K562 (cell line): Measurements from ENCODE around the gene TKT. TPM values are rescaled to one million over a fixed set of nuclear protein-coding genes. Genes with fewer than 3 reads are reported as not detected.

Experiments used
- CHD7 ChIP-seq: fragments of 200-600 bp; sonication (generic); IDR thresholded peaks from one replicate; pipeline ENCODE4 v1.6.1; 2012; ENCODE audit warnings: mild to moderate bottlenecking, low read depth, low read length, inconsistent platforms
- KDM5B ChIP-seq: fragments of 200-600 bp; sonication (generic); IDR thresholded peaks from 2 replicates; pipeline ENCODE4 v1.6.1; 2012; ENCODE audit warnings: low read depth, mild to moderate bottlenecking, moderate library complexity, low read length, control low read depth, inconsistent platforms; ENCODE audit not compliant: insufficient replicate concordance
- NCOA1 ChIP-seq: fragments of 450-650 bp; IDR thresholded peaks from 2 replicates; pipeline ENCODE4 v1.6.1; 2016; ENCODE audit warnings: low read depth
- ZBTB17 ChIP-seq: fragments of 450-650 bp; formaldehyde crosslinking; IDR thresholded peaks from 2 replicates; pipeline ENCODE4 v1.4.0; 2020; ENCODE audit warnings: mild to moderate bottlenecking
- ZEB2 ChIP-seq: fragments of 450-650 bp; IDR thresholded peaks from 2 replicates; pipeline ENCODE4 v1.6.1; 2016
- polyA plus RNA-seq, 8 experiments: library from polyadenylated mRNA; depleted of rRNA in 4 of 8; stranded (reverse) in 5 of 8; unstranded in 3 of 8; fragments of >200 nt; fragmentation: Nextera tagmentation in 2 of 8; fragmentation: Illumina TruSeq in 1 of 8; extraction: Ambion mirVana in 2 of 8; extraction: Trizol in 1 of 8; gene quantifications; 2 replicates each; pipeline versions ENCODE4 v1.2.1 to v1.2.3, GENCODE V29; 2011 to 2014; ENCODE audit warnings: inconsistent platforms in 1 of 8, missing spikeins in 1 of 8
- total RNA-seq, 7 experiments: library from RNA; depleted of rRNA in 6 of 7; stranded (reverse); fragments of >200 nt in 6 of 7; fragmentation: Illumina TruSeq in 2 of 7; extraction: Trizol in 2 of 7; gene quantifications; 2 replicates each; pipeline versions ENCODE4 v1.2.1 to v1.2.3, GENCODE V29; 2011 to 2021; ENCODE audit warnings: low replicate concordance in 1 of 7

Gene TKT
- total and polyA plus RNA-seq, 9 of the 15 experiments (the other 6 are each of a cell fraction or from before 2014, with no cell fraction given), result 58.1 to 401 (median 187) TPM

- TF ChIP-seq CHD7 (no peak), KDM5B (no peak), NCOA1 (no peak), ZEB2 (no peak), ZBTB17 (no peak)
These were observed 38.0 kb upstream of the TKT start (continued) for GRCh38 chr3:53293867-53294266.
